Spleen (tissue), 7 donors: Measurements from ENCODE around the gene FIBCD1.

Source experiments
- CTCF ChIP-seq, 11 experiments: fragments of 200-600 bp in 7 of 11; fragments of 450-650 bp in 4 of 11; sonication (generic) in 4 of 11; IDR thresholded peaks in 8 of 11; conservative IDR thresholded peaks in 3 of 11; 1 replicate in 7 of 11; 2 replicates in 4 of 11; pipeline versions ENCODE4 v1.4.0 to v1.8.0; 2016 to 2021; ENCODE audit warnings: antibody characterized with exemption in 11 of 11, inconsistent platforms in 4 of 11, mild to moderate bottlenecking in 1 of 11
- POLR2A ChIP-seq, 3 donors: fragments of 450-650 bp; IDR thresholded peaks; one replicate each; pipeline ENCODE4 v1.5.1; 2017; ENCODE audit warnings: antibody characterized with exemption in 3 of 3, mild to moderate bottlenecking in 1 of 3
- donor health status: DM: no; HTN: no; CAD: no; lungs with moderate emphysema.
- donor health status: DM: no; HTN: no; CAD: no.
- donor health status: DM: no; HTN: no; CAD: no.

GRCh38 chr9:130867556-130867955 lies 71.5 kb downstream of the FIBCD1 start:
- TF ChIP-seq CTCF (IDR thresholded peaks at IDR 0.05 in 8 of 11, conservative IDR thresholded peaks at IDR 0.05 in 3 of 11) (no peak), POLR2A (IDR thresholded peaks at IDR 0.05) (no peak)
